ENCODE results near the gene ZNF354B. TPM values are rescaled to one million over a fixed set of nuclear protein-coding genes. Genes with fewer than 3 reads are reported as not detected.

The ZNF354B gene
- total RNA-seq, 1 experiment from 2014 or later: 26.2 TPM

DNA sequence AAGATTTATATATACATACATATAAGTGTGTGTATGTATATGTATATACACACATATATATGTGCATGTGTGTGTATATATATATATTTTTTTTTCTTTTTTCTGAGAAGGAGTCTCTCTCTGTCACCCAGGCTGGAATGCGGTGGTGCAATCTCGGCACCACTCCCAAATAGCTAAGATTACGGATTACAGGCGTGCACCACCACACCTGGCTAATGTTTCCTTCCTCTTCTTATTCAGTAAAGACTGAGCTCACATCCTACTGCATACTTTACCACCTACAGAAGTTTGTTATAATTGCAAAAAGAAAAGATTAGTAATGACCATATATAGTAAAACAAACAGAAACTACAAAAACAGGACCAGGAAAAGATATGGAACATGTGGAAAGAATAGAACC is 23.1 kb upstream of the ZNF354B start:
- Mint-ChIP-seq H3K4me3 (no peak overlapping the region), H3K4me1 (peaks cover 7% of the 10 kb centered on the region), H3K36me3 (peaks cover 8% of the 10 kb centered on the region), H3K9me3 (peaks cover 18% of the 10 kb centered on the region), H3K27ac (no peak overlapping the region), H3K27me3 (ENCODE audit: low read depth) (no peaks in the 10 kb centered on the region; the same call in 1 of the 2 replicates)
- ChIA-PET POLR2A (no interaction called here), CTCF (interaction anchor here (1.0 kb wide), 1 partner anchor 69 kb away, joined by 4 read pairs; no protein-coding TSS in a partner anchor)
- DNase-seq (ENCODE audit: low spot score): no peak
- no peak for TF ChIP-seq ZNF416 (CRISPR knock-in tag; IDR thresholded peaks at IDR 0.05)
- TF ChIP-seq KAT7 (CRISPR knock-in tag; IDR thresholded peaks at IDR 0.05; ENCODE audit: borderline replicate concordance): no peak
- TF ChIP-seq ZNF138 (CRISPR knock-in tag; conservative IDR thresholded peaks at IDR 0.05): no peak
- no peak for TF ChIP-seq NR1H2 (CRISPR knock-in tag; IDR thresholded peaks at IDR 0.05)
- TF ChIP-seq, protein P1, sequence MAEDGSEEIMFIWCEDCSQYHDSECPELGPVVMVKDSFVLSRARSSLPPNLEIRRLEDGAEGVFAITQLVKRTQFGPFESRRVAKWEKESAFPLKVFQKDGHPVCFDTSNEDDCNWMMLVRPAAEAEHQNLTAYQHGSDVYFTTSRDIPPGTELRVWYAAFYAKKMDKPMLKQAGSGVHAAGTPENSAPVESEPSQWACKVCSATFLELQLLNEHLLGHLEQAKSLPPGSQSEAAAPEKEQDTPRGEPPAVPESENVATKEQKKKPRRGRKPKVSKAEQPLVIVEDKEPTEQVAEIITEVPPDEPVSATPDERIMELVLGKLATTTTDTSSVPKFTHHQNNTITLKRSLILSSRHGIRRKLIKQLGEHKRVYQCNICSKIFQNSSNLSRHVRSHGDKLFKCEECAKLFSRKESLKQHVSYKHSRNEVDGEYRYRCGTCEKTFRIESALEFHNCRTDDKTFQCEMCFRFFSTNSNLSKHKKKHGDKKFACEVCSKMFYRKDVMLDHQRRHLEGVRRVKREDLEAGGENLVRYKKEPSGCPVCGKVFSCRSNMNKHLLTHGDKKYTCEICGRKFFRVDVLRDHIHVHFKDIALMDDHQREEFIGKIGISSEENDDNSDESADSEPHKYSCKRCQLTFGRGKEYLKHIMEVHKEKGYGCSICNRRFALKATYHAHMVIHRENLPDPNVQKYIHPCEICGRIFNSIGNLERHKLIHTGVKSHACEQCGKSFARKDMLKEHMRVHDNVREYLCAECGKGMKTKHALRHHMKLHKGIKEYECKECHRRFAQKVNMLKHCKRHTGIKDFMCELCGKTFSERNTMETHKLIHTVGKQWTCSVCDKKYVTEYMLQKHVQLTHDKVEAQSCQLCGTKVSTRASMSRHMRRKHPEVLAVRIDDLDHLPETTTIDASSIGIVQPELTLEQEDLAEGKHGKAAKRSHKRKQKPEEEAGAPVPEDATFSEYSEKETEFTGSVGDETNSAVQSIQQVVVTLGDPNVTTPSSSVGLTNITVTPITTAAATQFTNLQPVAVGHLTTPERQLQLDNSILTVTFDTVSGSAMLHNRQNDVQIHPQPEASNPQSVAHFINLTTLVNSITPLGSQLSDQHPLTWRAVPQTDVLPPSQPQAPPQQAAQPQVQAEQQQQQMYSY (CRISPR knock-in tag; IDR thresholded peaks at IDR 0.05): no peak
- TF ChIP-seq, protein P2, sequence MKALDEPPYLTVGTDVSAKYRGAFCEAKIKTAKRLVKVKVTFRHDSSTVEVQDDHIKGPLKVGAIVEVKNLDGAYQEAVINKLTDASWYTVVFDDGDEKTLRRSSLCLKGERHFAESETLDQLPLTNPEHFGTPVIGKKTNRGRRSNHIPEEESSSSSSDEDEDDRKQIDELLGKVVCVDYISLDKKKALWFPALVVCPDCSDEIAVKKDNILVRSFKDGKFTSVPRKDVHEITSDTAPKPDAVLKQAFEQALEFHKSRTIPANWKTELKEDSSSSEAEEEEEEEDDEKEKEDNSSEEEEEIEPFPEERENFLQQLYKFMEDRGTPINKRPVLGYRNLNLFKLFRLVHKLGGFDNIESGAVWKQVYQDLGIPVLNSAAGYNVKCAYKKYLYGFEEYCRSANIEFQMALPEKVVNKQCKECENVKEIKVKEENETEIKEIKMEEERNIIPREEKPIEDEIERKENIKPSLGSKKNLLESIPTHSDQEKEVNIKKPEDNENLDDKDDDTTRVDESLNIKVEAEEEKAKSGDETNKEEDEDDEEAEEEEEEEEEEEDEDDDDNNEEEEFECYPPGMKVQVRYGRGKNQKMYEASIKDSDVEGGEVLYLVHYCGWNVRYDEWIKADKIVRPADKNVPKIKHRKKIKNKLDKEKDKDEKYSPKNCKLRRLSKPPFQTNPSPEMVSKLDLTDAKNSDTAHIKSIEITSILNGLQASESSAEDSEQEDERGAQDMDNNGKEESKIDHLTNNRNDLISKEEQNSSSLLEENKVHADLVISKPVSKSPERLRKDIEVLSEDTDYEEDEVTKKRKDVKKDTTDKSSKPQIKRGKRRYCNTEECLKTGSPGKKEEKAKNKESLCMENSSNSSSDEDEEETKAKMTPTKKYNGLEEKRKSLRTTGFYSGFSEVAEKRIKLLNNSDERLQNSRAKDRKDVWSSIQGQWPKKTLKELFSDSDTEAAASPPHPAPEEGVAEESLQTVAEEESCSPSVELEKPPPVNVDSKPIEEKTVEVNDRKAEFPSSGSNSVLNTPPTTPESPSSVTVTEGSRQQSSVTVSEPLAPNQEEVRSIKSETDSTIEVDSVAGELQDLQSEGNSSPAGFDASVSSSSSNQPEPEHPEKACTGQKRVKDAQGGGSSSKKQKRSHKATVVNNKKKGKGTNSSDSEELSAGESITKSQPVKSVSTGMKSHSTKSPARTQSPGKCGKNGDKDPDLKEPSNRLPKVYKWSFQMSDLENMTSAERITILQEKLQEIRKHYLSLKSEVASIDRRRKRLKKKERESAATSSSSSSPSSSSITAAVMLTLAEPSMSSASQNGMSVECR (CRISPR knock-in tag; IDR thresholded peaks at IDR 0.05; ENCODE audit: borderline replicate concordance): no peak
- no peak for TF ChIP-seq TP53 (CRISPR knock-in tag; IDR thresholded peaks at IDR 0.05)
- no peak for TF ChIP-seq ZNF423 (CRISPR knock-in tag; IDR thresholded peaks at IDR 0.05)
- TF ChIP-seq, protein P3, sequence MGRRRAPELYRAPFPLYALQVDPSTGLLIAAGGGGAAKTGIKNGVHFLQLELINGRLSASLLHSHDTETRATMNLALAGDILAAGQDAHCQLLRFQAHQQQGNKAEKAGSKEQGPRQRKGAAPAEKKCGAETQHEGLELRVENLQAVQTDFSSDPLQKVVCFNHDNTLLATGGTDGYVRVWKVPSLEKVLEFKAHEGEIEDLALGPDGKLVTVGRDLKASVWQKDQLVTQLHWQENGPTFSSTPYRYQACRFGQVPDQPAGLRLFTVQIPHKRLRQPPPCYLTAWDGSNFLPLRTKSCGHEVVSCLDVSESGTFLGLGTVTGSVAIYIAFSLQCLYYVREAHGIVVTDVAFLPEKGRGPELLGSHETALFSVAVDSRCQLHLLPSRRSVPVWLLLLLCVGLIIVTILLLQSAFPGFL (CRISPR knock-in tag; IDR thresholded peaks at IDR 0.05; ENCODE audit: borderline replicate concordance): no peak
- no peak for TF ChIP-seq RORB (CRISPR knock-in tag; IDR thresholded peaks at IDR 0.05)
- no peak for TF ChIP-seq RELA (CRISPR knock-in tag; IDR thresholded peaks at IDR 0.05; ENCODE audit: borderline replicate concordance)
- TF ChIP-seq OVOL2 (CRISPR knock-in tag; IDR thresholded peaks at IDR 0.05; ENCODE audit: borderline replicate concordance): no peak
- TF ChIP-seq FOXP1 (CRISPR knock-in tag; IDR thresholded peaks at IDR 0.05; ENCODE audit: borderline replicate concordance): no peak
- TF ChIP-seq, protein P4, sequence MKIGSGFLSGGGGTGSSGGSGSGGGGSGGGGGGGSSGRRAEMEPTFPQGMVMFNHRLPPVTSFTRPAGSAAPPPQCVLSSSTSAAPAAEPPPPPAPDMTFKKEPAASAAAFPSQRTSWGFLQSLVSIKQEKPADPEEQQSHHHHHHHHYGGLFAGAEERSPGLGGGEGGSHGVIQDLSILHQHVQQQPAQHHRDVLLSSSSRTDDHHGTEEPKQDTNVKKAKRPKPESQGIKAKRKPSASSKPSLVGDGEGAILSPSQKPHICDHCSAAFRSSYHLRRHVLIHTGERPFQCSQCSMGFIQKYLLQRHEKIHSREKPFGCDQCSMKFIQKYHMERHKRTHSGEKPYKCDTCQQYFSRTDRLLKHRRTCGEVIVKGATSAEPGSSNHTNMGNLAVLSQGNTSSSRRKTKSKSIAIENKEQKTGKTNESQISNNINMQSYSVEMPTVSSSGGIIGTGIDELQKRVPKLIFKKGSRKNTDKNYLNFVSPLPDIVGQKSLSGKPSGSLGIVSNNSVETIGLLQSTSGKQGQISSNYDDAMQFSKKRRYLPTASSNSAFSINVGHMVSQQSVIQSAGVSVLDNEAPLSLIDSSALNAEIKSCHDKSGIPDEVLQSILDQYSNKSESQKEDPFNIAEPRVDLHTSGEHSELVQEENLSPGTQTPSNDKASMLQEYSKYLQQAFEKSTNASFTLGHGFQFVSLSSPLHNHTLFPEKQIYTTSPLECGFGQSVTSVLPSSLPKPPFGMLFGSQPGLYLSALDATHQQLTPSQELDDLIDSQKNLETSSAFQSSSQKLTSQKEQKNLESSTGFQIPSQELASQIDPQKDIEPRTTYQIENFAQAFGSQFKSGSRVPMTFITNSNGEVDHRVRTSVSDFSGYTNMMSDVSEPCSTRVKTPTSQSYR (CRISPR knock-in tag; IDR thresholded peaks at IDR 0.05): no peak
- TF ChIP-seq, protein P5, sequence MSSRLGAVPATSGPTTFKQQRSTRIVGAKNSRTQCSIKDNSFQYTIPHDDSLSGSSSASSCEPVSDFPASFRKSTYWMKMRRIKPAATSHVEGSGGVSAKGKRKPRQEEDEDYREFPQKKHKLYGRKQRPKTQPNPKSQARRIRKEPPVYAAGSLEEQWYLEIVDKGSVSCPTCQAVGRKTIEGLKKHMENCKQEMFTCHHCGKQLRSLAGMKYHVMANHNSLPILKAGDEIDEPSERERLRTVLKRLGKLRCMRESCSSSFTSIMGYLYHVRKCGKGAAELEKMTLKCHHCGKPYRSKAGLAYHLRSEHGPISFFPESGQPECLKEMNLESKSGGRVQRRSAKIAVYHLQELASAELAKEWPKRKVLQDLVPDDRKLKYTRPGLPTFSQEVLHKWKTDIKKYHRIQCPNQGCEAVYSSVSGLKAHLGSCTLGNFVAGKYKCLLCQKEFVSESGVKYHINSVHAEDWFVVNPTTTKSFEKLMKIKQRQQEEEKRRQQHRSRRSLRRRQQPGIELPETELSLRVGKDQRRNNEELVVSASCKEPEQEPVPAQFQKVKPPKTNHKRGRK (CRISPR knock-in tag; IDR thresholded peaks at IDR 0.05; ENCODE audit: borderline replicate concordance): no peak
- TF ChIP-seq, protein P6, sequence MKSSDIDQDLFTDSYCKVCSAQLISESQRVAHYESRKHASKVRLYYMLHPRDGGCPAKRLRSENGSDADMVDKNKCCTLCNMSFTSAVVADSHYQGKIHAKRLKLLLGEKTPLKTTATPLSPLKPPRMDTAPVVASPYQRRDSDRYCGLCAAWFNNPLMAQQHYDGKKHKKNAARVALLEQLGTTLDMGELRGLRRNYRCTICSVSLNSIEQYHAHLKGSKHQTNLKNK (CRISPR knock-in tag; IDR thresholded peaks at IDR 0.05): no peak
- TF ChIP-seq IRF2 (CRISPR knock-in tag; IDR thresholded peaks at IDR 0.05; ENCODE audit: borderline replicate concordance, low read depth): no peak
- ATAC-seq: no peak
